DMS 273 (cell line): ENCODE measurements around the gene SCYGR1.

ENCODE experiments used
- DNase-seq: peaks from one replicate; lab custom pipeline; 2025; ENCODE audit not compliant: unreplicated experiment; lab: John Stamatoyannopoulos, UW

Gene SCYGR1

DNA sequence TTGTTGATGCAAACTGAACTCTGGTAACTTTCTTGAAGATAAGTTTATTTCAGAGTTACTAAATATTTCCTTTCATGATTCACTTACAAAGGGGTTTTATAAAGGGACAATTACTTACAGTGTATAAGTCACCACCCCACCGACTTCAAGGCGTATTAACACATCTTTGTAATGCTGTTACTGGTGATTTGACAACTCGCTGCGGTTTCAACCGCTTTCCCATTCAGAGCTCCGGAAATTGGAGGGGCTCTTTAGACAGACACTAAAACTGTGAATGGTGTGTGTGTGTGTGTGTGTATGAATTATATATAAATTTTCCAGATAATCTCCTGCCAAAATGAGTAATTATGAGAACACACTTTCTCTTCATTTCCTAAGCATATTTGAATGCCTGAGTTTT, 13.6 kb downstream of the SCYGR1 start:
- no peak for DNase-seq

- DNase-seq: no peak
These were observed 14.4 kb downstream of the SCYGR1 start for GRCh38 chr2:227373389-227373788.

DNA sequence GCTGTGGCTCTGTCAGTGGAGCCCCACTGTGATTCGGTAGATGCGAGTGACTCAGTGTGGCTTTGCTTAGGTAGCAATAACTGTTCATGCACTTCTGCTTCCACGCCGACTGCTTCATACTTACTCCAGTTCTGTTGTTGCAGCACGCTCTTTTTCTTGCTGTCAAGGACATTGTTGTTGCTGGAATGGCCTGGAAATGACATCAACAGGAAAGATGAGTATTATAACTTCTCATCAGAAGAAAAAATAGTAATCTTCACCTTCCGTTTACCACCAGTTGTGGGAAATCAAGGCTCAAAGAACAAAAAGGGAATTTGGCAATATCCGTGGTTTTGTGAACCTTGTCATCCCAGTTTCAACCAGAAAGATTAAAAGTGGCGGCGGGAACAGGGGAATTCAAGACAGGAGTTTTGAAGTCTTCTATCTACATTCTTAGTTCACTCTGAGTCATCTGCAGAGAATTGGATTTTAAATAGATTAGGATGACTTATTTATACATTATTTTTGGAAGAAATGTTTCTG, 16.9 kb downstream of the SCYGR1 start:
- DNase-seq: no peak

GRCh38 chr2:227370092-227370491, 17.7 kb downstream of the SCYGR1 start:
- DNase-seq: no peak

DNA sequence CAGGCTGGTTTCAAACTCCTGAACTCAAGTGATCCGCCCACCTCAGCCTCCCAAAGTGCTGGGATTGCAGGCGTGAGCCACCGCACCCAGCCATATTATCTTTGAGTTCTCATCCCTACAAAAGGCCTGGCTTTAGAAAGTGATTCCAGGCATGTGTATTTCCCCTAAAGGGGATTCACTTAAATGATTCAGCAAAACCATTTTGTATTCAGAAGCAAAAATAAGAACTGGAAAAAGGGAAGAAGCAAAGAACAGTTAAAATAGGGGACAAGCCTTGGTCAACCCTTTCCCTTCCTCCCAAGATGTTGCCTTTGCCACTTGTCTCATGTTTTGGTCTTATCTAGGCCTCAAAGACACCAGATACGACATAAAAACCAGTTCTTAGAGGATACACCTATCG, 19.2 kb downstream of the SCYGR1 start:
- no peak for DNase-seq

GRCh38 chr2:227367427-227367795, 20.3 kb downstream of the SCYGR1 start:
- DNase-seq: no peak

GRCh38 chr2:227366769-227367426, 20.9 kb downstream of the SCYGR1 start:
- no peak for DNase-seq

DNA sequence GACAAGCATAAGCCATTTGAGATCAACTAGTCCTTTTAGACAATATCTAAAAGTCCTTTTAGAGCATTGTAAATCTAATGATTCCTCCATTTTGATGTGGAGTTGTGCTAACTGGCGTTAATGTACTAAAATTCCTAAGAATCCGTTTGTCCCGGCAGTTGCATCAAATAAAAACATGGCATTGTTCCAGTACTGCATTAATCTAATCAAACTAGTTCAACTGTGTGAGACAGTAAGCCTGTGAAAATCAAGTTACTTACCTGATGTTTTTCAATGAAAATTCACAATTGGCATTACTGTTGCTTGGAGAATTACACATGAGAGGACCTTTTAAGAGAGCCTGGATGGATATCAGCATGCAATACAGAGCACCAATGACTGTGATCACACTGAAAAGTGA, 21.9 kb downstream of the SCYGR1 start:
- DNase-seq: no peak

DNA sequence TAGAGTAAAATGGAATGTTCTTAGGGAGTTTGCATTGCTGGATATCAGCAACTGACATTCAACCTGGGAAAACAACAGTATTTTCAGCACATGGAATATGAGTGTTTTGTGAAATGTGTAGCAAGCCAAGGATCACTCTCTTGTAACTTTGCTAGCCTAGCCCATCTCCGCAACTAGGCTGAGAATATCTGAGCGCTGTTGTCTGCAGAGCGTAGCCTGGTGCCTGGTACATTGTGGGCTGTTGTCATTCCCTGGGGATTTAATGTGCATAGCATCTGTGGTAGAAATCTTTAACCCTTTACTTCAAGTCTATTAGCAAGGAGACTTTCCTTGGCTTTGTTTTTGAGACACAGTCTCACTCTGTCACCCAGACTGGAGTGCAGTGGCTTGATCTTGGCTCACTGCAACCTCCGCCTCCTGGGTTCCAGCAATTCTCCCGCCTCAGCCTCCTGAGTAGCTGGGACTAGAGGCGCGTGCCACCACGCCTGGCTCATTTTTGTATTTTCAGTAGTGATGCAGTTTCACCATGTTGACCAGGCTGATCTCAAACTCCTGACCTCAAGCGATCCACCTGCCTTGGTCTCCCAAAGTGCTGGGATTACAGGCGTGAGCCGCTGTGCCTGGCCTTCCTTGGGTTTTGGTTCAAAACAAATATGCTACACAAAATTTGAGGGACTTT, 23.0 kb downstream of the SCYGR1 start:
- peak; percentile 14 for DNase-seq

GRCh38 chr2:227363756-227364155, 24.0 kb downstream of the SCYGR1 start:
- DNase-seq: peak; percentile 21

DNA sequence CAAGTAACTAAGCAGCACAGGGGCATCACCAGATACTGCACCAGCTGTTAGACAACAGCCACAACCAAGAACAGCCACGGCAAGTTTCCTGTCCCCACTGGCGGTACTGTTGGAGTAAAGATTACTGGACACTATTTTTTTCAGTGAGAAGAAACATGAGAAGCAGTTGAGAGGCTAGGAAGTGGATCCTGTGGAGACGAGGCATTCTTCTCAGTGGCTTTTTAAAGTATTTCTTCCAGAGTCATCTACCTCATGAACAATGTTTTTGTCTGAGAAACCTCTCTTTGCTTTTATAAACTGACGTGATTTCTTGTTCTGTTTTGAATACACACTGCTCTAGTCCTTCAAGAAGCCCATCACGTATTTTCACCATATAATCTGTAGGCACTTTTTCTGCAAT, 27.4 kb downstream of the SCYGR1 start:
- no peak for DNase-seq

- DNase-seq: no peak
These were observed 36.1 kb downstream of the SCYGR1 start for GRCh38 chr2:227351639-227352038.

DNA sequence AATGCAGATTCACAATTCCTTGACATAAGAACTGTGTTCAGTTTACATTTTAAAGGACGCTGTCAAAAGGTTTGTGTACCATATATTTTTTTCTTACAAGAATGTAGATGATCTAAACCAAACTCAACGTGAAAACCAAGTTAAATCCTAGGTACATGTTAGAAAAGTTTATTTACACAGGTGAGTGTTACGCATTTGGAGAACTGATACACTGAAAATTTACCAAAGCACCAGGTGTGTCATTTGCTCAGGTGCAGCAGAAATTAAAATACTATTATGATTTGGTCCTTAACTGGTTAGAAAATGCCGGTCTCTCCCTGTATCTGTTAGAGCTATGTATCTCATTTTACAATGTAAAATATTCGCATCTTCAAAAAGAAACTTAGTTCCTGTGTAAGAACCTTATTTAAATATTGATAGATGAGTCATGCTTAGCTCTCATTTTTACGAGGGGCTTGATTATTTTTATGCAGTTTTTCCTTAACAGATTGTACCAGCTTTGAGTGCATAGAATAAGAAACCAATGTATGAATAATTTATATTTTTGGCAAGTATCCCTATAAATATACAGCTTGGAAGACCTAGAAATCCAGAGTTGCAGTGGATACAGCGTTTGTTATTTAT, 37.6 kb downstream of the SCYGR1 start:
- no peak for DNase-seq

DNA sequence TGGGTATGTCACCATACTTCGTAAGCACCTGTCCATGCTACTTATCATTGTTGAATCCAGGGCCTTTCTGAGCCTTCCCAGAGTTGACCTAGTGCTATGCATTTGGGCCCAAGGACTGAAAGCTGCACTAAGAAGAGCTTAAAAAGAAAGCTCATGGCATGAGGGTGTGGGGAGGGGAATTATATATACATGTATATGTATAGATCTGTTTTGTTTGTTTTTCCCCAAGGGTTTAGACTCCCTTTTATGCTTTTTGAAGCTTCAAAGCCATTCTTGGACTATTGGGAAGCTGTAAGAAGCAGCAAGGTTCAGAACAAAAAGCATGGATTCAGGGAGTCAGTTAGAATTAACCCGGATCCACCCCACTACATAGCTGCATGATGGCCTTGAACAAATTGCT, 39.4 kb downstream of the SCYGR1 start:
- DNase-seq: no peak

GRCh38 chr2:227347117-227347516, 40.6 kb downstream of the SCYGR1 start:
- DNase-seq: no peak

DNA sequence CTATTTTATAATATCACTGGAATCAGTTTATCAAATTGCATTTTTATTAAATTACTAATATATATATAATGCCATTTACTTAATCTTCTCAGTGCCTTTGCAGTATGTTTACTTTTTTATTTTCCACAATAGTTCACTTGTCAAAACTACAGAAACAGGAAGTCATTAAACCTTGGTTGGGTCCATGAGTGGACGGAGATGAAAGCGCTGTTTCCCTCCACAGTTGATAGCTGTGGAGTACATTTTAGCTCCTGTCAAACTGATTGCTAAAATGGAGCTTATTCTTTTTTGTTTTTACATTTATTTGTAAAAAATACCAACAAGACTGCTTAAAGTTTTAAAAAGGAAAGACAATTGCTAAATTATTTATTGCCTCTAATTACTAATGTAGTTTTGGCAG, 43.5 kb downstream of the SCYGR1 start:
- no peak for DNase-seq

GRCh38 chr2:227341553-227341952, 46.2 kb downstream of the SCYGR1 start:
- DNase-seq: no peak

GRCh38 chr2:227340106-227340505, 47.6 kb downstream of the SCYGR1 start:
- DNase-seq: no peak

DNA sequence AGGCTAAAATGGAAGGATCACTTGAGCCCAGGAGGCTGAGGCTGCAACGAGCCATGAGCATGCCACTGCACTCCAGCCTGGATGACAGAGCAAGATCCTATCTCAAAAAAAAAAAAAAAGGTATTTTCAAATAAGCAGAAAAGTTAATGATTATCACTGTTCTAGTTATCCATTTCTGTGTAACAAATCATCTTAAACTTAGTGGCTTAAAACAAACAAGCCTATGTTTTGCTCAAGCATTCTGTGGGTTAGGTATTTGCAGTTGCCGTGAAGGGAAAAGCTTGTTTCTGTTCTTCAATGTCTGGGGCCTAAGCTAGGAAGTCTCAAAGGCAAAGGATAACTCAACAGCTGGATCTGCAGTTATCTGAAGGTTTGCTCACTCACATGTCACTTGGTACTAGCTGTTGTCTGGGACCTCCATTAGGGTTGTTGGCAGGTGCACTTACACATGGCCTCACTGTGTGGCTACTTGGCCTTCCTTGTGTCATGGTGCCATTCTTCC, 48.6 kb downstream of the SCYGR1 start:
- no peak for DNase-seq
